ENCODE data around the gene NAPA. TPM values are rescaled to one million over a fixed set of nuclear protein-coding genes. Genes with fewer than 3 reads are reported as not detected.

NAPA gene
- total RNA-seq, 4 donors from 2014 or later = 36.5 to 693 (median 144) TPM

DNA sequence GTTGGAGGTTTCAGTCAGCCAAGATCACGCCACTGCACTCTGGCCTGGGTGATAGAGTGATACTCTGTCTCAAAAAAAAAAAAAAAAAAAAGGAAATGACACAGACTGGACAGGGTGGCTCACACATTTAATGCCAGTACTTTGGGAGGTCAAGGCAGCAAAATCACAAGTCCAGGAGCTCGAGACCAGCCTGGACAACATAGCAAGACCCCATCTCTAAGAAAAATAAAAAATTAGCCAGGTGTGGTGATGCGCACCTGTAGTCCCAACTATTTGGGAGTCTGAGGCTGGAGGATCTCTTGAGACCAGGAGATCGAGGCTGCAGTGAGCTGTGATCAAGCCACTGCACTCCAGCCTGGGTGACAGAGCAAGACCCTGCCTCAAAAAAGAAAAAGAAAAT is 22.6 kb upstream of the NAPA start:
- no peaks in the 10 kb centered on the region for H3K4me1 ChIP-seq
- intact Hi-C loops (cut with DNase I; ENCODE audit: low total_unique reads) = no loop called here
- H3K9me3 ChIP-seq = no peaks in the 10 kb centered on the region
- H3K27ac ChIP-seq = no peak overlapping the region
- no peak for DNase-seq
- TF ChIP-seq, protein P1, sequence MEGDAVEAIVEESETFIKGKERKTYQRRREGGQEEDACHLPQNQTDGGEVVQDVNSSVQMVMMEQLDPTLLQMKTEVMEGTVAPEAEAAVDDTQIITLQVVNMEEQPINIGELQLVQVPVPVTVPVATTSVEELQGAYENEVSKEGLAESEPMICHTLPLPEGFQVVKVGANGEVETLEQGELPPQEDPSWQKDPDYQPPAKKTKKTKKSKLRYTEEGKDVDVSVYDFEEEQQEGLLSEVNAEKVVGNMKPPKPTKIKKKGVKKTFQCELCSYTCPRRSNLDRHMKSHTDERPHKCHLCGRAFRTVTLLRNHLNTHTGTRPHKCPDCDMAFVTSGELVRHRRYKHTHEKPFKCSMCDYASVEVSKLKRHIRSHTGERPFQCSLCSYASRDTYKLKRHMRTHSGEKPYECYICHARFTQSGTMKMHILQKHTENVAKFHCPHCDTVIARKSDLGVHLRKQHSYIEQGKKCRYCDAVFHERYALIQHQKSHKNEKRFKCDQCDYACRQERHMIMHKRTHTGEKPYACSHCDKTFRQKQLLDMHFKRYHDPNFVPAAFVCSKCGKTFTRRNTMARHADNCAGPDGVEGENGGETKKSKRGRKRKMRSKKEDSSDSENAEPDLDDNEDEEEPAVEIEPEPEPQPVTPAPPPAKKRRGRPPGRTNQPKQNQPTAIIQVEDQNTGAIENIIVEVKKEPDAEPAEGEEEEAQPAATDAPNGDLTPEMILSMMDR (IDR thresholded peaks at IDR 0.05) = no peak
- TF ChIP-seq POLR2A (IDR thresholded peaks at IDR 0.05) = no peak
- no peaks in the 10 kb centered on the region for H3K27me3 ChIP-seq
- H3K36me3 ChIP-seq = no peaks in the 10 kb centered on the region
- H3K4me3 ChIP-seq = no peak overlapping the region

DNA sequence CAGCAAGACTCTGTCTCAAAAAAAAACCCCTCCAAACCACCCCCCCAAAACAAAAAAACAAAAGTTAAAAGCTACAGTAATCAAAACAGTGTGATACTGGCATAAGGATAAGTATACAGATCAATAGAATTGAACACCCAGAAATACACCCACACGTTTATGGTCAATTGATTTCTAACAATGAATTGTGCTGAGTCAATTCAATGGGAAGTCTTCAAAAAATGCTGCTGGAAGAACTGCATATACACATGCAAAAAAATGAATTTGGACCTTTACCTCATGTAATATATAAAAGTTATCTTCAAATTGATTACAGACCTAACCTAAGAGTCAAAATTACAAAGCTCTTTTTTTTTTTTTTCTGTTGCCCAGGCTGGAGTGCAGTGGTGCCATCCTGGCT is 19.8 kb upstream of the NAPA start:
- Histone ChIP-seq H3K36me3 (no peaks in the 10 kb centered on the region), H3K27me3 (no peaks in the 10 kb centered on the region), H3K4me3 (no peak overlapping the region), H3K4me1 (no peaks in the 10 kb centered on the region), H3K9me3 (no peaks in the 10 kb centered on the region), H3K27ac (no peak overlapping the region)
- intact Hi-C loops (cut with DNase I; ENCODE audit: low total_unique reads) = no loop called here
- TF ChIP-seq POLR2A (IDR thresholded peaks at IDR 0.05) = no peak
- TF ChIP-seq, protein P1 (IDR thresholded peaks at IDR 0.05) = no peak
- no peak for DNase-seq

DNA sequence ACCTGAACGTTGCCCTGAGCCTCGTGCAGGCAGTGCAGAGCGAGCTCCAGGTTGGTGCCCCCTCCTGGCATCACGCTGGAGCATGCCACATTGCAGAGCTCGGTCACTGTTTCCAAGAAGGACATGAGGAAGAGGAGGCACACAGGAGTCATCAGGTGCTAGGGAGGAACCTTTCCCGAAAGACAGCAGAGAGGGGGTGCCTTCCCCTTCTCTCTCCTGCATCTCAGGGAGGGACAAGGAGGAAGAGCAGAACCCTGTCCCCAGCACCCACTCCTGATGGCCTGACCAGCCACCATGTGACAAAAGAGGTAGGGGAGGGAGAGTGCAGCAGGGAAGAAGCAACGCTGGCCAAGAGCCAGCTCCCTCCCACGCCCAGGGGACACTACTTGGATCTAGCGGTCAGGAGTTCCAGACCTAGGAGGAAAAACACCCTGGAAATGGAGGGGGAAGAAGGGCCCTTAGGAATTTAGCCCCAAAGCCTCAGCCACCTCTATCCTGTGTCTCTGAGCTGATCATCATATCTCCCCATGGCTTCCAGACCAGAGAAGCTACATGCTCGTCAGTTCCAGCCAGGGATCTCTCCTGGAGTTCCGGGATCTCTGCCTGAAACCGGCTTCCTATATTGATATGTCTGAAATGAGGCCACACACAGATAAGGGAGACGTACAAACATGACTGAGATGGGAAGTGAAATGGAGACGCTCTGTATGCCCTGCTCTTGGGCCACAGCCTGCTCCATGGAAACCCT is 17.0 kb upstream of the NAPA start:
- no peak overlapping the region for H3K4me3 ChIP-seq
- no peaks in the 10 kb centered on the region for H3K4me1 ChIP-seq
- H3K27me3 ChIP-seq = no peaks in the 10 kb centered on the region
- no peak for DNase-seq
- no peaks in the 10 kb centered on the region for H3K9me3 ChIP-seq
- H3K36me3 ChIP-seq = no peaks in the 10 kb centered on the region
- H3K27ac ChIP-seq = no peak overlapping the region
- TF ChIP-seq, protein P1 (IDR thresholded peaks at IDR 0.05) = no peak
- TF ChIP-seq POLR2A (IDR thresholded peaks at IDR 0.05) = no peak
- intact Hi-C loops (cut with DNase I; ENCODE audit: low total_unique reads) = no loop called here

DNA sequence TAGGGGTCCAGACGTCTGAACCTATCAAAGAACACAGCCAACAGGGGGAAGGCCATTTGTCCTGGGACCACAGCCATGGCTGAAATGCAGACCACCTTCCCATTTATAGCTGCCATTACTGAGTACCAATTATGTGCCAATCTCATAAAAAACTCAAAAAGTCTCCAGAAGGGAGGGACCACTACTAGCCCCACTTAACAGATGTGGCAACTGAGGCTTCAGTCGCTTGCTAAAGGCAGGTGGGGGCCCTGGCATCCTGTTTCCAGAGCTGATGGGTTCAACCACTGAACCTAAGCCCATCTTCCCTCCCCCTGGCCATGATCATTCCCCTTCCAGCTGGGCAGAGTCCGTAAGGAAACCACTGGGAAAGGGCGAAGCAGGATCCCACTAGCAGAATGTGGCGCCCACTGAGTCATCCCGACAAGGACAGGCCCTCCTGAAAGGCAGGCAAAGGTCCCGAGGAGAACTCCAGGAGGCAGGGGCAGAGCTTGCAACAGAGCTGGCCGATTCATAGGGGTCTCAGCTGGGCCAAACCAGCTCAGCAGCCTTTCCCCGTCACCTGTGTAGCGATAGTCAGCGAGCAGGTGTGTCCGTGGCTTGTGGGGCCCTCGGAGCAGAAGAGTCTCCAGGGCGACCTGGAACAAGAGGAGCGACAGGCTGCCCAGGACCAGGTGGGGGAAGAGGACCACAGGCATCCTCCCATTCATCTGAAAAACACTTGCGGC is 14.3 kb upstream of the NAPA start:
- intact Hi-C loops (cut with DNase I; ENCODE audit: low total_unique reads) = no loop called here
- no peak overlapping the region for H3K4me3 ChIP-seq
- H3K27me3 ChIP-seq = no peaks in the 10 kb centered on the region
- no peaks in the 10 kb centered on the region for H3K9me3 ChIP-seq
- H3K36me3 ChIP-seq = no peaks in the 10 kb centered on the region
- no peak overlapping the region for H3K27ac ChIP-seq
- TF ChIP-seq POLR2A (IDR thresholded peaks at IDR 0.05) = no peak
- TF ChIP-seq, protein P1 (IDR thresholded peaks at IDR 0.05) = no peak
- no peaks in the 10 kb centered on the region for H3K4me1 ChIP-seq
- no peak for DNase-seq

DNA sequence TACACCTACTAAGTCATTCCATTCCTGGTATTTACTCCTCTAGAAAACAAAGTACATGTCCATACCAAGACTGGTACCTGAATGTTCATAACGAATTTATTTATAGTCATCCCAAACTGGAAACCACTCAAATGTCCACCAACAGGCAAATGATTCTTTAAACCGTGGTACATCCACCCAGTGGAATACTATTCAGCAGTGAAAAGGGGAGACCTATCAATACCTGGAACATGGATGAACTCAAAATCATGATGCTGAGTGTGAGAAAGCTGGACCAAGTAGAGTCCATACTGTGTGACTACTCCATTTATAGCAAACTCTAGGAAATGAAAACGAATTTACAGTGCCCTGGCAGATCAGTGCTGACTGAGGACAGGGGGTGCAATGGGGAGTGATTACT is 11.9 kb upstream of the NAPA start:
- DNase-seq = no peak
- intact Hi-C loops (cut with DNase I; ENCODE audit: low total_unique reads) = no loop called here

More for the DNA sequence above, 11.9 kb upstream of the NAPA start:
- no peaks in the 10 kb centered on the region for H3K4me1 ChIP-seq
- H3K4me3 ChIP-seq = no peak overlapping the region
- H3K9me3 ChIP-seq = no peaks in the 10 kb centered on the region
- H3K27me3 ChIP-seq = no peaks in the 10 kb centered on the region
- TF ChIP-seq POLR2A (IDR thresholded peaks at IDR 0.05) = no peak
- TF ChIP-seq, protein P1 (IDR thresholded peaks at IDR 0.05) = no peak
- no peak overlapping the region for H3K27ac ChIP-seq
- H3K36me3 ChIP-seq = no peaks in the 10 kb centered on the region

All from uterus (tissue), 4 donors.